Natural killer cell (primary cell): ENCODE measurements around the gene CFAP299. TPM values are rescaled to one million over a fixed set of nuclear protein-coding genes. Genes with fewer than 3 reads are reported as not detected.

Source experiments
- ATAC-seq, 3 donors: fragments of 150-1000 bp in 2 of 3; fragments of 200-7000 bp in 1 of 3; cut with Tn5 transposase; 1 replicate in 1 of 3; 2 replicates in 2 of 3; pipeline ENCODE4 v1.10.0; 2021; ENCODE audit warnings: mild to moderate bottlenecking in 2 of 3, moderate library complexity in 2 of 3
- DNase-seq, 2 donors: peaks; one replicate each; pipeline versions ENCODE4 v3.0.0 to v3.0.0-alpha.2; 2013 to 2021; ENCODE audit warnings: mixed read lengths in 1 of 2
- H3K27ac ChIP-seq: one replicate; pipeline ENCODE4 v1.5.1; 2013; ENCODE audit warnings: mild to moderate bottlenecking, low read length
- H3K27me3 ChIP-seq: one replicate; pipeline ENCODE4 v1.6.1; 2013; ENCODE audit warnings: low read length; ENCODE audit not compliant: control insufficient read depth, insufficient read depth
- H3K36me3 ChIP-seq: one replicate; pipeline ENCODE4 v1.6.1; 2013; ENCODE audit warnings: low read length; ENCODE audit not compliant: control insufficient read depth, insufficient read depth
- H3K4me1 ChIP-seq: one replicate; pipeline ENCODE4 v1.6.1; 2013; ENCODE audit warnings: low read length; ENCODE audit not compliant: control insufficient read depth, insufficient read depth
- H3K4me3 ChIP-seq: one replicate; pipeline ENCODE4 v1.5.1; 2013; ENCODE audit warnings: low read length
- H3K9me3 ChIP-seq: one replicate; pipeline ENCODE4 v1.6.1; 2013; ENCODE audit warnings: low read length; ENCODE audit not compliant: control insufficient read depth, insufficient read depth
- H3K27ac Mint-ChIP-seq, 2 donors: one replicate each; pipeline ENCODE4 v1.8.0; 2022; ENCODE audit warnings: mild to moderate bottlenecking in 2 of 2, mixed read lengths in 2 of 2, moderate library complexity in 1 of 2
- H3K27me3 Mint-ChIP-seq, 2 donors: one replicate each; pipeline ENCODE4 v1.8.0; 2022; ENCODE audit warnings: low read depth in 2 of 2, mixed read lengths in 2 of 2
- H3K36me3 Mint-ChIP-seq: one replicate; pipeline ENCODE4 v1.8.0; 2022; ENCODE audit warnings: mixed read lengths
- H3K4me1 Mint-ChIP-seq, 2 donors: one replicate each; pipeline ENCODE4 v1.8.0; 2022; ENCODE audit warnings: mixed read lengths in 2 of 2
- H3K4me3 Mint-ChIP-seq: one replicate; pipeline ENCODE4 v1.8.0; 2022; ENCODE audit warnings: mild to moderate bottlenecking, moderate library complexity, mixed read lengths
- H3K9me3 Mint-ChIP-seq, 2 donors: one replicate each; pipeline ENCODE4 v1.8.0; 2022; ENCODE audit warnings: mixed read lengths in 2 of 2
- WGBS: methylation state at CpG from one replicate; pipeline ENCODE4 v1.1.7; 2013; ENCODE audit warnings: missing lambda C conversion rate; ENCODE audit not compliant: insufficient coverage; 5-methylcytosine and 5-hydroxymethylcytosine counted together
- intact Hi-C: fragments of 100-400 bp; cut with micrococcal nuclease; formaldehyde crosslinking; loops from one replicate; pipeline ENCODE4 v1.14.2; 2022
- total RNA-seq, 4 donors: library from RNA; stranded (reverse); fragments of 120-200 nt in 1 of 4; gene quantifications; one replicate each; pipeline versions ENCODE4 v1.2.3 to v1.2.4, GENCODE V29; 2013 to 2022
- TF ChIP-seq, protein P1 (sequence below): fragments of 200-600 bp; IDR thresholded peaks from one replicate; pipeline ENCODE4 v1.8.0; 2022; ENCODE audit warnings: antibody characterized with exemption

The CFAP299 gene
- total RNA-seq, 3 donors from 2014 or later (not counting 1 experiment from before 2014, with no cell fraction given), result not detected

DNA sequence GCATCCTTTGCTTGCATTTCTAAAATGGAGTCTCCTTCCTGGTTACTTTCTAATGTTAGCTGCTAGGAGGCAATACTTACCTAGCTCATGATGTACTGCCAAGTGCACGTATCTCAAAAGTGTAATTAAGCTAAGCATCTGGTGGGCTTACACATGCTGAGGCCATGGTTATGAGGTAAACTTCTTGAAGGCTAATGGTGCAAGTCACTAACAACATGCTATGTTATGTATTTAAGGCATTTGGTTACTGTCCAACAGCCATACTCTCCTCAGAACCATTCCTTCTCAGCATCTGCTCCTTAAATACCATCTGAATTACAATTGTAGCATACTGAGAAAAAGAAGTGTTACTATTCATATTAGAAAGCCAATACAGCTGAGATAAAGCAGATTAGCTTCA lies 376.4 kb downstream of the CFAP299 start:
- TF ChIP-seq, protein P1, sequence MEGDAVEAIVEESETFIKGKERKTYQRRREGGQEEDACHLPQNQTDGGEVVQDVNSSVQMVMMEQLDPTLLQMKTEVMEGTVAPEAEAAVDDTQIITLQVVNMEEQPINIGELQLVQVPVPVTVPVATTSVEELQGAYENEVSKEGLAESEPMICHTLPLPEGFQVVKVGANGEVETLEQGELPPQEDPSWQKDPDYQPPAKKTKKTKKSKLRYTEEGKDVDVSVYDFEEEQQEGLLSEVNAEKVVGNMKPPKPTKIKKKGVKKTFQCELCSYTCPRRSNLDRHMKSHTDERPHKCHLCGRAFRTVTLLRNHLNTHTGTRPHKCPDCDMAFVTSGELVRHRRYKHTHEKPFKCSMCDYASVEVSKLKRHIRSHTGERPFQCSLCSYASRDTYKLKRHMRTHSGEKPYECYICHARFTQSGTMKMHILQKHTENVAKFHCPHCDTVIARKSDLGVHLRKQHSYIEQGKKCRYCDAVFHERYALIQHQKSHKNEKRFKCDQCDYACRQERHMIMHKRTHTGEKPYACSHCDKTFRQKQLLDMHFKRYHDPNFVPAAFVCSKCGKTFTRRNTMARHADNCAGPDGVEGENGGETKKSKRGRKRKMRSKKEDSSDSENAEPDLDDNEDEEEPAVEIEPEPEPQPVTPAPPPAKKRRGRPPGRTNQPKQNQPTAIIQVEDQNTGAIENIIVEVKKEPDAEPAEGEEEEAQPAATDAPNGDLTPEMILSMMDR, result no peak
- no peaks in the 10 kb centered on the region for H3K4me1 Mint-ChIP-seq
- H3K27me3 Mint-ChIP-seq, result no peaks in the 10 kb centered on the region
- H3K9me3 Mint-ChIP-seq, result peaks cover 0 to 2% of the 10 kb centered on the region in 2 donors
- no peak overlapping the region for H3K4me3 Mint-ChIP-seq
- WGBS, result 80% methylated on average over 1 of the region's 1 CpG
- H3K4me1 ChIP-seq, result no peaks in the 10 kb centered on the region
- H3K27me3 ChIP-seq, result no peaks in the 10 kb centered on the region
- no peak overlapping the region for H3K27ac ChIP-seq
- no peak overlapping the region for H3K4me3 ChIP-seq
- H3K9me3 ChIP-seq, result no peaks in the 10 kb centered on the region
- no peak overlapping the region for H3K27ac Mint-ChIP-seq
- ATAC-seq (no peak), DNase-seq (no peak)
- H3K36me3 ChIP-seq, result no peaks in the 10 kb centered on the region
- intact Hi-C loops, result no loop called here
- H3K36me3 Mint-ChIP-seq, result no peaks in the 10 kb centered on the region

DNA sequence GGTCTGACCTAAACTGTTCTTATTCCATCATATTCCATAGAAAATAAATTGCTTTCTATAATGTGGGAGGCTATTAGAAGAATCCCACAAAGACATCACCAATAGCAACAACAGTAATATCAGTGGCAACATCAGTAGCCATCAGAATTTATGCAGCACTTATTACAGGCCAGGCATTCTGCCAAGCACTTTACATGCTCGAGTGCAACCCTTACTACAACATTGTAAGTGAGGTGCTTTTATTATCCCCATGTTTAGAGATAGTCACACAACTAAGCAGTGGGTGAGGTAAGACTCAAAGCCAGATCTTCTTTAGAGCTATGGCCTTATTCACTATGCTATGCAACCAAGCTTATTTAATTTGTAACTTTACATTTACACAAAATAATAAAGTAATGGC lies 377.9 kb downstream of the CFAP299 start:
- Mint-ChIP-seq H3K4me3 (no peak overlapping the region), H3K9me3 (peaks cover 5% of the 10 kb centered on the region in 2 donors), H3K27ac (no peak overlapping the region), H3K36me3 (no peaks in the 10 kb centered on the region), H3K4me1 (no peaks in the 10 kb centered on the region), H3K27me3 (no peaks in the 10 kb centered on the region)
- ATAC-seq, result no peak
- no peaks in the 10 kb centered on the region for H3K36me3 ChIP-seq
- no peak overlapping the region for H3K4me3 ChIP-seq
- H3K4me1 ChIP-seq, result no peaks in the 10 kb centered on the region
- DNase-seq, result no peak
- H3K9me3 ChIP-seq, result no peaks in the 10 kb centered on the region
- 60% methylated on average over 1 of the region's 1 CpG for WGBS
- intact Hi-C loops, result no loop called here
- H3K27me3 ChIP-seq, result no peaks in the 10 kb centered on the region
- no peak overlapping the region for H3K27ac ChIP-seq
- TF ChIP-seq, protein P1, result no peak

DNA sequence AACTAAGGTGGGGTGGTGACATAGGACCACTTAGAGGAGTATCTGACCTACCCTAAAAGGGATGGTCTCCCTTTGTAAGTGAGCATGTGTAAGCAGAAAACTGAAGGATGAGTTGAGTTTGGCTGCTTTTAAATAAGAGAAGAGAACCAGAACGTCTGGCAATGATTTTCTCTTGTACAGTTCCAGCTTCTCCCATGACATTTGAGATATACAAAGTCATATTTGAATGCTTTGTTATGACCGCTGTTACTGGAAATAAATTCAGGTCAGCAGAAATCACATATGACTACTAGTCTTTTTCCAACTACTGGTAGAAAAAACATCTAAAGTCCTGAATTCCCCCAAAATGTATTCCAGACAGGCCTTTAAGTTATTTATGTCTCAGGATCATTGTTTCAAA lies 381.7 kb downstream of the CFAP299 start:
- Histone ChIP-seq H3K9me3 (no peaks in the 10 kb centered on the region), H3K27me3 (no peaks in the 10 kb centered on the region), H3K4me3 (no peak overlapping the region), H3K4me1 (no peaks in the 10 kb centered on the region), H3K27ac (no peak overlapping the region), H3K36me3 (no peaks in the 10 kb centered on the region)
- Mint-ChIP-seq H3K36me3 (peaks cover 11% of the 10 kb centered on the region), H3K27ac (no peak overlapping the region), H3K9me3 (peaks cover 5 to 13% of the 10 kb centered on the region in 2 donors), H3K27me3 (no peaks in the 10 kb centered on the region), H3K4me1 (no peaks in the 10 kb centered on the region), H3K4me3 (no peak overlapping the region)
- DNase-seq, result no peak
- 63% methylated on average over 2 of the region's 2 CpGs for WGBS
- intact Hi-C loops, result no loop called here
- TF ChIP-seq, protein P1, result no peak
- ATAC-seq, result no peak

DNA sequence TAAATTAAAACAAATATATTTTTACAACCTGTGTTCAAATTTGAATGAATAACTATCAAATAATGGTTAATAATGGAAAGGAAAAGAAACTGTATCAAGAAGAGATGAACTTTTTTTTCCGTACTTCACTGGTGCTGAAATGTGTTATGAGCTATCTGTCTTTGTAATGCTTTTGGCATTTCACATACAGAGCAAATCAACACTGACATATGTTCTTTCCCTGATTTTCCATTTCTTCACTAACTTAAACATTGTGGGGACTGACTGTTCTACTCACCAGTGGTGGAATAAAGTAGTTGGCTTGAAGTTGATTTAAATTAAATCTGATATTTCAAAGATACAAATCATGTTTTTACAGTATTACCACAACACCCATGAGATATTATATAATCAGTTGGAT lies 390.9 kb downstream of the CFAP299 start:
- TF ChIP-seq, protein P1, result no peak
- ATAC-seq, result no peak
- Mint-ChIP-seq H3K27ac (no peak overlapping the region), H3K9me3 (peaks cover 0 to 4% of the 10 kb centered on the region in 2 donors), H3K4me3 (no peak overlapping the region), H3K36me3 (peaks cover 2% of the 10 kb centered on the region), H3K4me1 (no peaks in the 10 kb centered on the region), H3K27me3 (peaks cover 3 to 10% of the 10 kb centered on the region in 2 donors)
- WGBS, result no CpG with 5 or more reads among the region's 1 CpG
- H3K4me1 ChIP-seq, result no peaks in the 10 kb centered on the region
- no peak overlapping the region for H3K27ac ChIP-seq
- no peak for DNase-seq
- no peaks in the 10 kb centered on the region for H3K36me3 ChIP-seq
- no peaks in the 10 kb centered on the region for H3K27me3 ChIP-seq
- H3K9me3 ChIP-seq, result no peaks in the 10 kb centered on the region
- no peak overlapping the region for H3K4me3 ChIP-seq
- intact Hi-C loops, result no loop called here
